Astrocyte of the cerebellum (primary cell): ENCODE results near the gene SCN5A.

Source experiments
- DNase-seq: peaks from one replicate; pipeline ENCODE4 v3.0.0-alpha.2; 2011; ENCODE audit warnings: low read depth
- H3K4me3 ChIP-seq: 2 replicates; pipeline ENCODE4 v1.5.1; 2011; ENCODE audit warnings: mild to moderate bottlenecking, low read depth, low read length, moderate library complexity
- in situ Hi-C: cut with HindIII; loops from 2 replicates; pipeline ENCODE4 v1.10.0; 2017; ENCODE audit warnings: low sequenced_read_pairs
- TF ChIP-seq, protein P1 (sequence below): IDR thresholded peaks from 2 replicates; pipeline ENCODE4 v1.5.1; 2012; ENCODE audit warnings: low read length, low read depth, moderate library complexity, mild to moderate bottlenecking; ENCODE audit errors: missing control alignments

Gene SCN5A

DNA sequence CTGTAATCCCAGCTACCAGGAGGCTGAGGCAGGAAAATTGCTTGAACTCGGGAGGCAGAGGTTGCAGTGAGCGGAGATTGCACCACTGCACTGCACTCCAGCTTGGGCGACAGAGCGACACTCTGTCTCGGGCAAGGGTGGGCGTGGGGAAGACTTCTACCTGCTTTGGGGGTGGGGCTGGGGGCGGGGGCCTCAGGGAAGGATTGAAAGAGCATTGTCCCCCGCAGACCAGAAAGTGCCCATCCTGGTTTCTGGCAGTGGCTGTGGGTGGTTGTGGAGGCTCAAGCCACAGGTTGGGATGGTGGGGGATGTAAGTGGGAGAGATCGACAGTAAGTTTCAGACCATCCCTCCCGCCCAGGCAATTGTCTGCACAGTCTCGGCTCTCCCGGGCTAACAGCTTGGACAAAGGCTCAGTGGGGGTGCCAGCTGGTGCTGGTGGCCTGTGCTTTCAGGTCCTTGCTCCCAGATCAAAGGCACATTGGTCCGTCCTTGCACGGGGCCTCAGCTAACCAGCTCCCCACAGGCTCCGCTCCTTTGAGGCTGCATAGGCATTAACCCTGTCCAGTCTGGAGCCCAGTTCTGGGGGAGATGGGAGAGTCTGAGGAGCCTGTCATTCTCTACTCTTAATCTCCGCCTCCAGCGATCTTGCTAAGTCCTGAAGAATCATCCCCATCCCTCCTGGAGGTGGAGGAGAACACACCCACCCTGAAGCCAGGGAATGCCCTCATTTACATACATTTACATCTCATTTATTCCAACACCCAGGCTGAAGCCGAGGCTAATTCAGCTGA is 8.6 kb downstream of the SCN5A start:
- in situ Hi-C loops, result loop anchor here (10.0 kb wide), 1 partner anchor 204 kb away; no protein-coding TSS in a partner anchor
- DNase-seq, result no peak
- TF ChIP-seq, protein P1, sequence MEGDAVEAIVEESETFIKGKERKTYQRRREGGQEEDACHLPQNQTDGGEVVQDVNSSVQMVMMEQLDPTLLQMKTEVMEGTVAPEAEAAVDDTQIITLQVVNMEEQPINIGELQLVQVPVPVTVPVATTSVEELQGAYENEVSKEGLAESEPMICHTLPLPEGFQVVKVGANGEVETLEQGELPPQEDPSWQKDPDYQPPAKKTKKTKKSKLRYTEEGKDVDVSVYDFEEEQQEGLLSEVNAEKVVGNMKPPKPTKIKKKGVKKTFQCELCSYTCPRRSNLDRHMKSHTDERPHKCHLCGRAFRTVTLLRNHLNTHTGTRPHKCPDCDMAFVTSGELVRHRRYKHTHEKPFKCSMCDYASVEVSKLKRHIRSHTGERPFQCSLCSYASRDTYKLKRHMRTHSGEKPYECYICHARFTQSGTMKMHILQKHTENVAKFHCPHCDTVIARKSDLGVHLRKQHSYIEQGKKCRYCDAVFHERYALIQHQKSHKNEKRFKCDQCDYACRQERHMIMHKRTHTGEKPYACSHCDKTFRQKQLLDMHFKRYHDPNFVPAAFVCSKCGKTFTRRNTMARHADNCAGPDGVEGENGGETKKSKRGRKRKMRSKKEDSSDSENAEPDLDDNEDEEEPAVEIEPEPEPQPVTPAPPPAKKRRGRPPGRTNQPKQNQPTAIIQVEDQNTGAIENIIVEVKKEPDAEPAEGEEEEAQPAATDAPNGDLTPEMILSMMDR, result no peak
- no peak overlapping the region for H3K4me3 ChIP-seq

GRCh38 chr3:38638354-38638753 is 11.1 kb downstream of the SCN5A start:
- no peak for DNase-seq
- H3K4me3 ChIP-seq, result no peak overlapping the region
- TF ChIP-seq, protein P1, result no peak
- in situ Hi-C loops, result no loop called here

DNA sequence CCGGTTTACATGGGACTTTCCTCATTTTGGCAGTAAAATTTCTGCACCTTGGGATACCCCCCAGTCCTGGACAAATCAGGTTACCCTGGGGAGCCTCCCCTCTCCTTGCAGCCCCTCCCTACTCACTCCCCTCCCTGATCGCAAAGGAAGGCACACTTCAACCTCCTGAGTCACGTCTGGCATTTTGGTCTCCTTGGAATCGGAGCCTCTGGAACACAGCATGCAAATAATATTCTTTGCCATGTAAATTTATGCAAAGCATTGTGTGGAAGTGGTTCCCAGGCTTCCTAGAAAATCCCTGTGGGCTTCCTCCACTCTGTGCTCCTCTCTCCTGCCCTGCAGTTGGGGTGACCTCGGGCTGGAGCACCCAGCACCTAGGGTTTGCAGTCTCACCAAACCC is 11.6 kb downstream of the SCN5A start:
- TF ChIP-seq, protein P1, result no peak
- in situ Hi-C loops, result no loop called here
- no peak for DNase-seq
- no peak overlapping the region for H3K4me3 ChIP-seq

GRCh38 chr3:38636881-38637280 is 12.6 kb downstream of the SCN5A start:
- in situ Hi-C loops, result no loop called here
- TF ChIP-seq, protein P1, result no peak
- DNase-seq, result no peak
- H3K4me3 ChIP-seq, result no peak overlapping the region

DNA sequence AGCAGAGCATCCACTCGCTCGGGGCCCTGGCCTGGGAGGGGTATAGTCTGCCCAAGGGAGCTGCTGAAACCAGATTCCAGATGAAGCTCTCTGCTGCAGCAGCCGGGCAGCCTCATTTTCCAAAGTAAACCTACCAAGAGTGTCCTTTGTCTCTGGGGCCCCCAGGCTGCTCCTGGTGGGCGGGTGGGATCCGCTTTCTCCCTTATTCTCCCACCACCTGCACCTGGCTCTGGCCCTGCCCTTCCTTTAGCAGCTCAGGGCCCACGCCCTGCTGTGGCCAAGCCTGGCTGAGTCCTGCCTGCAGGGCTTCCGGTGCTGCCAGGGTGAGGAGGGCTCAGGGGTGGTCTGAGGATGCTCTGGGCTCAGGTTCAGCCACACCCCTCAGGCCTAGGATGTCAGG is 13.0 kb downstream of the SCN5A start:
- in situ Hi-C loops, result no loop called here
- H3K4me3 ChIP-seq, result no peak overlapping the region
- TF ChIP-seq, protein P1, result no peak
- no peak for DNase-seq

DNA sequence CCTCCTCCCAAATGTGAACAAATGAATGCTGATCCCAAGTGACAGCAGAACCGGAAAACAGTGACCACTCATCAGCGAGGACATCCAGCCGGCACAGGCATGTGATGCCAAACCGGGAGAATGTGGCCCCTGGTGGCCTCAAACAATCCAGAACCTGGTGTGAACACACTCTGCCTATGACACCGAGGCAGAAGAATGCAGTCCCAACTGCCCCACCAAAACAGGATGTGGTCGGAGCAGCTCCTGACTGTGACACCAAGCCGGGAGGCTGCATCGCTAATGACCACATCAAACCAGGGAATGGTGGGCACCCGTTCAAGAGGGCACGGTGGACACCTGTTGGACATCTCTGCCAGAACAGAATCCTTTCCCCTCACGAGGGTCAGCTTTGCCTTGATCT is 15.4 kb downstream of the SCN5A start:
- in situ Hi-C loops, result no loop called here
- peak; percentile 20 for DNase-seq
- TF ChIP-seq, protein P1, result no peak
- no peak overlapping the region for H3K4me3 ChIP-seq

GRCh38 chr3:38632989-38633388 is 16.5 kb downstream of the SCN5A start:
- in situ Hi-C loops, result no loop called here
- TF ChIP-seq, protein P1, result no peak
- H3K4me3 ChIP-seq, result no peak overlapping the region
- no peak for DNase-seq
